ENCODE results near the gene APBA2.

APBA2 gene

GRCh38 chr15:28986726-28987125, 101.0 kb downstream of the APBA2 start:
- DNase-seq: no peak

- DNase-seq: no peak
Measured at GRCh38 chr15:28987337-28987736, 101.6 kb downstream of the APBA2 start.

GRCh38 chr15:28989239-28989830, 103.6 kb downstream of the APBA2 start:
- no peak for DNase-seq

- DNase-seq: no peak
Measured at GRCh38 chr15:28989896-28990295, 104.1 kb downstream of the APBA2 start.

GRCh38 chr15:28990390-28990789, 104.6 kb downstream of the APBA2 start:
- DNase-seq: no peak

GRCh38 chr15:28991236-28992171, 105.7 kb downstream of the APBA2 start:
- no peak for DNase-seq

GRCh38 chr15:28992336-28992864, 106.6 kb downstream of the APBA2 start:
- DNase-seq: no peak

- DNase-seq: no peak
Measured at GRCh38 chr15:28993051-28993719, 107.4 kb downstream of the APBA2 start.

GRCh38 chr15:28993720-28994053, 107.9 kb downstream of the APBA2 start:
- no peak for DNase-seq

GRCh38 chr15:28994142-28994830, 108.5 kb downstream of the APBA2 start:
- no peak for DNase-seq

GRCh38 chr15:28994831-28995596, 109.2 kb downstream of the APBA2 start:
- no peak for DNase-seq

GRCh38 chr15:28995705-28996104, 109.9 kb downstream of the APBA2 start:
- DNase-seq: no peak

- no peak for DNase-seq
Measured at GRCh38 chr15:28996289-28996688, 110.5 kb downstream of the APBA2 start.

- DNase-seq: no peak
Measured at GRCh38 chr15:28996953-28997352, 111.2 kb downstream of the APBA2 start.

GRCh38 chr15:28997791-28998190, 112.0 kb downstream of the APBA2 start:
- DNase-seq: no peak

GRCh38 chr15:28998511-28998910, 112.7 kb downstream of the APBA2 start:
- DNase-seq: no peak

- DNase-seq: no peak
Measured at GRCh38 chr15:29003191-29003839, 117.5 kb downstream of the APBA2 start.

GRCh38 chr15:29003840-29004233, 118.1 kb downstream of the APBA2 start:
- no peak for DNase-seq

GRCh38 chr15:29005931-29006330, 120.2 kb downstream of the APBA2 start:
- no peak for DNase-seq

GRCh38 chr15:29008846-29009245, 123.1 kb downstream of the APBA2 start:
- DNase-seq: no peak

GRCh38 chr15:29012097-29012496, 126.3 kb downstream of the APBA2 start:
- no peak for DNase-seq

- no peak for DNase-seq
Measured at GRCh38 chr15:29014493-29014892, 128.7 kb downstream of the APBA2 start.
